HCT116 (cell line): Measurements from ENCODE around the gene GALNT16. TPM values are rescaled to one million over a fixed set of nuclear protein-coding genes. Genes with fewer than 3 reads are reported as not detected.

Experiments
- ATAC-seq: fragments of 200-7000 bp; cut with Tn5 transposase; 2 replicates; pipeline ENCODE4 v1.9.1; 2020; ENCODE audit warnings: mild to moderate bottlenecking, moderate library complexity
- BruUV-seq: library from RNA; stranded (reverse); fragments of 400-500 nt; replicated peaks from 2 replicates; lab custom pipeline; 2021; lab: Mats Ljungman, UMichigan
- CTCF ChIA-PET: fragments of 300-600 bp; sonication (Branson Sonifier 250); formaldehyde crosslinking; loops from one replicate; lab custom pipeline; 2021; ENCODE audit warnings: antibody characterized with exemption; lab: Charles Lee
- POLR2A ChIA-PET: fragments of 300-600, 350-600 bp; sonication (Branson Sonifier 250); formaldehyde crosslinking; loops from one replicate; lab custom pipeline; 2021; ENCODE audit warnings: antibody characterized with exemption; lab: Charles Lee
- RAD21 ChIA-PET, 2 experiments: fragments of 300-600 bp; sonication (Branson Sonifier 250); formaldehyde crosslinking; loops; one replicate each; lab custom pipeline; 2023; ENCODE audit warnings: low total read pairs in 2 of 2; ENCODE audit not compliant: uncharacterized antibody in 2 of 2, unreplicated experiment in 2 of 2, low non-redundant PET in 1 of 2; lab: Charles Lee
- DNase-seq: peaks from one replicate; pipeline ENCODE4 v3.0.0-alpha.2; 2010; ENCODE audit warnings: low read depth, low spot score
- H2AFZ ChIP-seq: fragments of 200-600 bp; shearing (Covaris generic), sonication (generic); 2 replicates; pipeline ENCODE4 v1.6.1; 2017; ENCODE audit warnings: low read depth, mixed run types, mixed read lengths, antibody characterized with exemption, low read length; ENCODE audit not compliant: poor library complexity, severe bottlenecking
- H3K27ac ChIP-seq: 2 replicates; pipeline ENCODE4 v1.5.1; 2012; ENCODE audit warnings: low read depth, low read length
- H3K27me3 ChIP-seq: fragments of 200-600 bp; sonication (generic); 2 replicates; pipeline ENCODE4 v1.6.1; 2016; ENCODE audit warnings: mixed run types, low read length, mixed read lengths; ENCODE audit not compliant: insufficient read depth
- H3K36me3 ChIP-seq, 2 experiments: fragments of 200-500 bp in 1 of 2; fragments of 200-600 bp in 1 of 2; sonication (Bioruptor generic) in 1 of 2; sonication (generic) in 1 of 2; 2 replicates each; pipeline versions ENCODE4 v1.5.1 to v1.6.1; 2014 to 2016; ENCODE audit warnings: low read length in 2 of 2, inconsistent platforms in 1 of 2, mixed read lengths in 1 of 2, mixed run types in 1 of 2; ENCODE audit not compliant: insufficient read depth in 2 of 2, control insufficient read depth in 1 of 2
- H3K4me1 ChIP-seq, 2 experiments: fragments of 200-600 bp in 1 of 2; sonication (generic) in 1 of 2; 2 replicates each; pipeline versions ENCODE4 v1.5.1 to v1.6.1; 2012 to 2017; ENCODE audit warnings: low read length in 2 of 2, inconsistent platforms in 1 of 2, mild to moderate bottlenecking in 1 of 2, mixed read lengths in 1 of 2, mixed run types in 1 of 2, moderate library complexity in 1 of 2; ENCODE audit not compliant: insufficient read depth in 2 of 2, control insufficient read depth in 1 of 2
- H3K4me2 ChIP-seq: fragments of 200-600 bp; sonication (generic); 2 replicates; pipeline ENCODE4 v1.6.1; 2017; ENCODE audit warnings: mixed run types, low read length, mixed read lengths
- H3K4me3 ChIP-seq, 2 experiments: fragments of 200-600 bp in 1 of 2; sonication (generic) in 1 of 2; replicated peaks in 1 of 2; 2 replicates each; pipeline ENCODE4 v1.5.1; 2011 to 2016; ENCODE audit warnings: low read length in 2 of 2, control low read depth in 1 of 2, low read depth in 1 of 2, mild to moderate bottlenecking in 1 of 2, mixed read lengths in 1 of 2, mixed run types in 1 of 2
- H3K79me2 ChIP-seq: fragments of 200-600 bp; sonication (generic); 2 replicates; pipeline ENCODE4 v1.6.1; 2017; ENCODE audit warnings: mild to moderate bottlenecking, mixed run types, low read length, moderate library complexity, mixed read lengths; ENCODE audit not compliant: insufficient read depth
- H3K9ac ChIP-seq: fragments of 200-600 bp; sonication (generic); 2 replicates; pipeline ENCODE4 v1.6.1; 2016; ENCODE audit warnings: low read length, mixed read lengths
- H3K9me2 ChIP-seq: fragments of 200-600 bp; sonication (generic), shearing (Covaris generic); 2 replicates; pipeline ENCODE4 v1.6.1; 2017; ENCODE audit warnings: mixed run types, mild to moderate bottlenecking, moderate library complexity; ENCODE audit not compliant: insufficient read depth
- H3K9me3 ChIP-seq, 2 experiments: fragments of 200-500 bp in 1 of 2; fragments of 200-600 bp in 1 of 2; sonication (Bioruptor generic) in 1 of 2; sonication (generic) in 1 of 2; 2 replicates each; pipeline ENCODE4 v1.6.1; 2014 to 2017; ENCODE audit warnings: low read length in 2 of 2, mixed read lengths in 2 of 2, inconsistent platforms in 1 of 2, low read depth in 1 of 2, mild to moderate bottlenecking in 1 of 2, mixed run types in 1 of 2, moderate library complexity in 1 of 2; ENCODE audit not compliant: control insufficient read depth in 1 of 2, insufficient read depth in 1 of 2
- H4K20me1 ChIP-seq: fragments of 200-600 bp; sonication (generic), shearing (Covaris generic); 2 replicates; pipeline ENCODE4 v1.6.1; 2017; ENCODE audit warnings: mixed run types, mild to moderate bottlenecking, moderate library complexity; ENCODE audit not compliant: insufficient read depth
- CBX3 ChIP-seq: IDR thresholded peaks from 2 replicates; pipeline ENCODE4 v1.6.1; 2012; ENCODE audit warnings: low read depth
- EGR1 ChIP-seq: IDR thresholded peaks from 2 replicates; pipeline ENCODE4 v1.6.1; 2012; ENCODE audit warnings: low read depth
- SP1 ChIP-seq: IDR thresholded peaks from 2 replicates; pipeline ENCODE4 v1.6.1; 2012; ENCODE audit warnings: low read depth
- SRF ChIP-seq: IDR thresholded peaks from 2 replicates; pipeline ENCODE4 v1.6.1; 2012; ENCODE audit warnings: low read depth
- YY1 ChIP-seq: IDR thresholded peaks from 2 replicates; pipeline ENCODE4 v1.6.1; 2011; ENCODE audit warnings: low read length, low read depth, moderate library complexity, mild to moderate bottlenecking; ENCODE audit not compliant: insufficient replicate concordance; ENCODE audit errors: extremely low read depth
- intact Hi-C: fragments of 100-400 bp; cut with micrococcal nuclease; formaldehyde crosslinking; loops from 2 replicates; pipeline ENCODE4 v1.10.0; 2022
- total RNA-seq: library from RNA; stranded (reverse); gene quantifications from one replicate; pipeline ENCODE4 v1.2.1, GENCODE V29; 2021; ENCODE audit not compliant: unreplicated experiment
- TF ChIP-seq, protein P1 (sequence below): IDR thresholded peaks from 2 replicates; pipeline ENCODE4 v1.6.1; 2012
- TF ChIP-seq, protein P2 (sequence below): IDR thresholded peaks from 2 replicates; pipeline ENCODE4 v1.6.1; 2011; ENCODE audit warnings: mild to moderate bottlenecking, low read length, moderate library complexity; ENCODE audit not compliant: insufficient replicate concordance; ENCODE audit errors: extremely low read depth
- TF ChIP-seq, protein P3 (sequence below): IDR thresholded peaks from 2 replicates; pipeline ENCODE4 v1.6.1; 2012; ENCODE audit warnings: low read depth
- TF ChIP-seq, protein P4 (sequence below): IDR thresholded peaks from 2 replicates; pipeline ENCODE4 v1.6.1; 2012

GALNT16 gene
- total RNA-seq, 1 experiment from 2014 or later, result 0.32 TPM

DNA sequence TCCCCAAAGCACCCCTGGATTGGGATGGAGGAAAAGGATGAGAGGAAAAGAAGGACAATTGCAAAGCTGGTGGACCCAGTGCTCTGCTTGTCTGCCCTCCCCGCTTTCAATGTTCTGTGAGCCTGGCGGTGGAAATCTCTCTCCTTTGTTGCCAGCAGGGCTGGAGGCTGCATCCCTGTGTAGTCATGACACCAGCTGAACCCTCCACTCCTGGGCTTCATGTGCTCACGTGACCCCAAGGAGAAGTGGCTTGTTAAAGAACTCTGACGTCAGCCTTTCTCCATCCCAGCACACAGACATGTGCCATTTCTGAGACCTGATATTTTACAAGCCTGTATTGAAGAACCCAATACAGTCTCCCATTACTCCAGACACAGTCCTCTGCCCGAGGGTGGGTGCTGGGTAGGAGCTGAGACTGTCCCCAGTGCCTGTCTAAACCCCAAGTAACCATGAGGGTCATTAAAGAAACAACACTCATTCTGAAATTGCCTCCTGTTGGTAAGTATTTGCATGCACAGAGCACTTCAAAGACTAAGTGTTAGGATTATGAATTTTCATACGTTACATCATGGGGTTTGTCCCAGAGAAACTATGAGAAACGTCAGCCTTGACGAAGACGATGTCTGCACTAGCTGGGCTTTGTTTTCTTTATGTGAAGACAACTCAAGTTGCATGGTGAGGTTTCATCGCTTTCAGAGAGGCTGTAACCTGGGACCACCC is 21.7 kb downstream of the GALNT16 start:
- no peak overlapping the region for H3K4me3 ChIP-seq
- ChIA-PET CTCF (no interaction called here), POLR2A (no interaction called here), RAD21 (no interaction called here)
- H3K4me2 ChIP-seq, result no peak overlapping the region
- H3K9ac ChIP-seq, result no peak overlapping the region
- no peaks in the 10 kb centered on the region for H3K36me3 ChIP-seq
- no peaks in the 10 kb centered on the region for H3K4me1 ChIP-seq
- no peaks in the 10 kb centered on the region for H3K9me2 ChIP-seq
- TF ChIP-seq, protein P1, sequence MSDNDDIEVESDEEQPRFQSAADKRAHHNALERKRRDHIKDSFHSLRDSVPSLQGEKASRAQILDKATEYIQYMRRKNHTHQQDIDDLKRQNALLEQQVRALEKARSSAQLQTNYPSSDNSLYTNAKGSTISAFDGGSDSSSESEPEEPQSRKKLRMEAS, result no peak
- TF ChIP-seq SP1, result no peak
- TF ChIP-seq SRF, result no peak
- no peaks in the 10 kb centered on the region for H3K79me2 ChIP-seq
- no peak for DNase-seq
- H3K27ac ChIP-seq, result no peak overlapping the region
- intact Hi-C loops, result no loop called here
- H2AFZ ChIP-seq, result no peak overlapping the region
- ATAC-seq, result no peak
- BruUV-seq, result no TSS peak
- no peaks in the 10 kb centered on the region for H4K20me1 ChIP-seq
- no peaks in the 10 kb centered on the region for H3K9me3 ChIP-seq
- no peaks in the 10 kb centered on the region for H3K27me3 ChIP-seq

DNA sequence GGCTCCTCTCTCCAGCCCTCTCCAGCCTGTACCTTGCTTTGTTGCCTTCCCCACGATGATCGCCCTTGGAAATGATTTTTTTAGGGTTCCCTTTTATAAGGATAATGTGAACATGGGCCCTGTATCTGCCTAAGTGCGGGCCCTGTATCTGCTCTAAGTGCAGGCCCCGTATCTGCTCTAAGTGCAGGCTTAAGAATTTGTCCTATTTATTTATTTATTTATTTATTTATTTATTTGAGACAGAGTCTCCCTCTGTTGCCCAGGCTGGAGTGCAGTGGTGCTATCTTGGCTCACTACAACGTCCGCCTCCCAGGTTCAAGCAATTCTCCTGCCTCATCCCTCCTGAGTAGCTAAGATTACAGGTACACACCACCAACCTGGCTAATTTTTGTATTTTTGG is 22.5 kb downstream of the GALNT16 start:
- H3K79me2 ChIP-seq, result no peaks in the 10 kb centered on the region
- POLR2A ChIA-PET, result no interaction called here
- TF ChIP-seq, protein P2, sequence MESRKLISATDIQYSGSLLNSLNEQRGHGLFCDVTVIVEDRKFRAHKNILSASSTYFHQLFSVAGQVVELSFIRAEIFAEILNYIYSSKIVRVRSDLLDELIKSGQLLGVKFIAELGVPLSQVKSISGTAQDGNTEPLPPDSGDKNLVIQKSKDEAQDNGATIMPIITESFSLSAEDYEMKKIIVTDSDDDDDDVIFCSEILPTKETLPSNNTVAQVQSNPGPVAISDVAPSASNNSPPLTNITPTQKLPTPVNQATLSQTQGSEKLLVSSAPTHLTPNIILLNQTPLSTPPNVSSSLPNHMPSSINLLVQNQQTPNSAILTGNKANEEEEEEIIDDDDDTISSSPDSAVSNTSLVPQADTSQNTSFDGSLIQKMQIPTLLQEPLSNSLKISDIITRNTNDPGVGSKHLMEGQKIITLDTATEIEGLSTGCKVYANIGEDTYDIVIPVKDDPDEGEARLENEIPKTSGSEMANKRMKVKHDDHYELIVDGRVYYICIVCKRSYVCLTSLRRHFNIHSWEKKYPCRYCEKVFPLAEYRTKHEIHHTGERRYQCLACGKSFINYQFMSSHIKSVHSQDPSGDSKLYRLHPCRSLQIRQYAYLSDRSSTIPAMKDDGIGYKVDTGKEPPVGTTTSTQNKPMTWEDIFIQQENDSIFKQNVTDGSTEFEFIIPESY, result no peak
- TF ChIP-seq EGR1 (no peak), YY1 (no peak), CBX3 (no peak)
- TF ChIP-seq, protein P3, sequence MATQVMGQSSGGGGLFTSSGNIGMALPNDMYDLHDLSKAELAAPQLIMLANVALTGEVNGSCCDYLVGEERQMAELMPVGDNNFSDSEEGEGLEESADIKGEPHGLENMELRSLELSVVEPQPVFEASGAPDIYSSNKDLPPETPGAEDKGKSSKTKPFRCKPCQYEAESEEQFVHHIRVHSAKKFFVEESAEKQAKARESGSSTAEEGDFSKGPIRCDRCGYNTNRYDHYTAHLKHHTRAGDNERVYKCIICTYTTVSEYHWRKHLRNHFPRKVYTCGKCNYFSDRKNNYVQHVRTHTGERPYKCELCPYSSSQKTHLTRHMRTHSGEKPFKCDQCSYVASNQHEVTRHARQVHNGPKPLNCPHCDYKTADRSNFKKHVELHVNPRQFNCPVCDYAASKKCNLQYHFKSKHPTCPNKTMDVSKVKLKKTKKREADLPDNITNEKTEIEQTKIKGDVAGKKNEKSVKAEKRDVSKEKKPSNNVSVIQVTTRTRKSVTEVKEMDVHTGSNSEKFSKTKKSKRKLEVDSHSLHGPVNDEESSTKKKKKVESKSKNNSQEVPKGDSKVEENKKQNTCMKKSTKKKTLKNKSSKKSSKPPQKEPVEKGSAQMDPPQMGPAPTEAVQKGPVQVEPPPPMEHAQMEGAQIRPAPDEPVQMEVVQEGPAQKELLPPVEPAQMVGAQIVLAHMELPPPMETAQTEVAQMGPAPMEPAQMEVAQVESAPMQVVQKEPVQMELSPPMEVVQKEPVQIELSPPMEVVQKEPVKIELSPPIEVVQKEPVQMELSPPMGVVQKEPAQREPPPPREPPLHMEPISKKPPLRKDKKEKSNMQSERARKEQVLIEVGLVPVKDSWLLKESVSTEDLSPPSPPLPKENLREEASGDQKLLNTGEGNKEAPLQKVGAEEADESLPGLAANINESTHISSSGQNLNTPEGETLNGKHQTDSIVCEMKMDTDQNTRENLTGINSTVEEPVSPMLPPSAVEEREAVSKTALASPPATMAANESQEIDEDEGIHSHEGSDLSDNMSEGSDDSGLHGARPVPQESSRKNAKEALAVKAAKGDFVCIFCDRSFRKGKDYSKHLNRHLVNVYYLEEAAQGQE, result no peak
- TF ChIP-seq, protein P1, result no peak
- TF ChIP-seq, protein P4, sequence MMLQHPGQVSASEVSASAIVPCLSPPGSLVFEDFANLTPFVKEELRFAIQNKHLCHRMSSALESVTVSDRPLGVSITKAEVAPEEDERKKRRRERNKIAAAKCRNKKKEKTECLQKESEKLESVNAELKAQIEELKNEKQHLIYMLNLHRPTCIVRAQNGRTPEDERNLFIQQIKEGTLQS, result no peak
- TF ChIP-seq, all 23 proteins: peak for 0
- Histone ChIP-seq H4K20me1 (no peaks in the 10 kb centered on the region), H3K4me1 (no peaks in the 10 kb centered on the region), H3K9me3 (no peaks in the 10 kb centered on the region), H3K36me3 (no peaks in the 10 kb centered on the region), H3K27me3 (no peaks in the 10 kb centered on the region), H3K9me2 (no peaks in the 10 kb centered on the region), H3K4me3 (no peak overlapping the region), H3K27ac (no peak overlapping the region), H3K9ac (no peak overlapping the region), H3K4me2 (no peak overlapping the region), H2AFZ (no peak overlapping the region)
- ChIA-PET CTCF (no interaction called here), RAD21 (no interaction called here)
- BruUV-seq, result no TSS peak
- ATAC-seq, result no peak
- DNase-seq, result no peak
- intact Hi-C loops, result no loop called here
